GM10266 (cell line): Measurements from ENCODE around the gene CKS1B.

Experiments used
- DNase-seq: peaks from one replicate; pipeline ENCODE4 v3.0.0; 2012; ENCODE audit errors: extremely low spot score
- TF ChIP-seq, protein P1 (sequence below): IDR thresholded peaks from 2 replicates; pipeline ENCODE4 v1.5.1; 2012; ENCODE audit warnings: mild to moderate bottlenecking, low read depth; ENCODE audit not compliant: control insufficient read depth, insufficient read depth; ENCODE audit errors: missing control alignments

CKS1B gene

GRCh38 chr1:154936555-154937084, 37.9 kb upstream of the CKS1B start, which contains the start of gene PMVK:
PMVK (minus strand) TSS chr1:154936719; CDS start chr1:154936685, 34 bp downstream.
- TF ChIP-seq, protein P1, sequence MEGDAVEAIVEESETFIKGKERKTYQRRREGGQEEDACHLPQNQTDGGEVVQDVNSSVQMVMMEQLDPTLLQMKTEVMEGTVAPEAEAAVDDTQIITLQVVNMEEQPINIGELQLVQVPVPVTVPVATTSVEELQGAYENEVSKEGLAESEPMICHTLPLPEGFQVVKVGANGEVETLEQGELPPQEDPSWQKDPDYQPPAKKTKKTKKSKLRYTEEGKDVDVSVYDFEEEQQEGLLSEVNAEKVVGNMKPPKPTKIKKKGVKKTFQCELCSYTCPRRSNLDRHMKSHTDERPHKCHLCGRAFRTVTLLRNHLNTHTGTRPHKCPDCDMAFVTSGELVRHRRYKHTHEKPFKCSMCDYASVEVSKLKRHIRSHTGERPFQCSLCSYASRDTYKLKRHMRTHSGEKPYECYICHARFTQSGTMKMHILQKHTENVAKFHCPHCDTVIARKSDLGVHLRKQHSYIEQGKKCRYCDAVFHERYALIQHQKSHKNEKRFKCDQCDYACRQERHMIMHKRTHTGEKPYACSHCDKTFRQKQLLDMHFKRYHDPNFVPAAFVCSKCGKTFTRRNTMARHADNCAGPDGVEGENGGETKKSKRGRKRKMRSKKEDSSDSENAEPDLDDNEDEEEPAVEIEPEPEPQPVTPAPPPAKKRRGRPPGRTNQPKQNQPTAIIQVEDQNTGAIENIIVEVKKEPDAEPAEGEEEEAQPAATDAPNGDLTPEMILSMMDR, result peak; percentile 57
- peak; percentile 91 for DNase-seq

- DNase-seq, result peak; percentile 83
- TF ChIP-seq, protein P1, result no peak
Observed at GRCh38 chr1:154937085-154937987, 37.1 kb upstream of the CKS1B start.

DNA sequence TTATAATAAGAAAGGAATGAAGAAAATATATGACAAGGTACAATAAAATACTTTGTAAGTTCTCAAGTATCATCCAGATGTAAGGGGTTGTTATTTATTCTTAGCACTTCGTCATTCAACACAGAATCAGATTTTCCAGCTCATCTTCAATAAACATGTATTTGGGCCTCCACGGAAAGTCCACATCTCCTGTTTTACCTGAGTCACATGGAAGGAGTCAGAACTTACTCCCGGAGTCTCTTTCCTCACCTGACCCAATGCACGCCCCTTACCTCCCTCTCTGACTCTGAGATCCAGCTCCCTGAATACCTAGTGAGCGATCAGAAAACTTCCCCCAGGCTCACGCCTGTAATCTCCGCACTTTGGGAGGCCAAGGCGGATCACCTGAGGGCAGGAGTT, 36.5 kb upstream of the CKS1B start:
- DNase-seq, result no peak
- TF ChIP-seq, protein P1, result no peak

- TF ChIP-seq, protein P1, result no peak
- no peak for DNase-seq
Observed at GRCh38 chr1:154938604-154939399, 35.7 kb upstream of the CKS1B start.

DNA sequence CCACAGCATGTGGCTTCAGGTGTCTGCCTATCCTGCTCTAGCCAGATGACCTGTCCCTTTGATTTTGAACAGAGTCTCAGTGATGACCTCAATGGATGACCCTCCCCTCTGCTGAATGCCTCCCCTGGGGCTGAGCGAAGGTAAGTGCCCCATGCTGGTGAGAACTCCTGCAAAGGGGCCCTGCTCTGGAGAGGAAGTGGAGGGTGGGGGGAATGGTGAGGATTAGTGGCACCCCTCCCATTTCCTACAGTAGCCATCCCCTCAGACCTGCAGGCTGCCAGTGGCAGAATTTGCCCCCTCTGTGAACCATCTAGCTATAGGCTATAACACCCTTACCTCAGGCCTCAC, 34.3 kb upstream of the CKS1B start:
- TF ChIP-seq, protein P1, result no peak
- DNase-seq, result no peak

DNA sequence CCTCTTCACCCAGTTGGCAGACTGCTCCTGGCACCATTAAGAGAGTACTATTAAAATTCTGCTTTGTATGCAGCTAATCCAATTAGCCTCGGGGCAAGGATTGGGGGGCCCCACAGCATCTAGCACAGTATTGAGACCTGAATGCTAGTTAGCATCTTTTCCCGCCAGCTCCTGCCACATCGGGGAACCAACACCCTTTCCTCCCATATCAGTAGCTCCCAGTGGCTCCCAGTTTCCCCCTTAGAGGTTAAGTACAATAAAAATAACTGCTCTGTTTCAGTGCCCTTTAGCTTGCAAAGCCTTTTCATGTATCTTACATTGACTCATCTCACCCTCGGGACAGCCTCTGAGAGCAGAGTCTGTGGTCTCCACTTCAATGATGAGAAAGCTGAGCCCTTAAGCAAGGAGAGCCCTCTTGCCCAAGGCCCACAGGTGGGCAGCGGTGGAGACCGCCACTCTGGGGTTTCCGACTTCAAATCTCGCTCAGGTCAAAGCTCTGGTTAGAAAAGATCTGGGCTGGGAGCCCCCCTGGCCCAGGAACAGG, 33.8 kb upstream of the CKS1B start:
- DNase-seq, result peak; percentile 51
- TF ChIP-seq, protein P1, result no peak
